Measurements from ENCODE around the gene FYN. TPM values are rescaled to one million over a fixed set of nuclear protein-coding genes. Genes with fewer than 3 reads are reported as not detected.
A peak's percentile ranks its signal among the peaks of the same experiment; 100 is the strongest.

Gene FYN
- total and polyA plus RNA-seq, 4 experiments from 2014 or later = 338 to 713 (median 564) TPM

GRCh38 chr6:111781041-111781708, 92.1 kb downstream of the FYN start:
- H3K27ac ChIP-seq (ENCODE audit: low read depth, low read length) = peak overlapping the region; percentile 49
- CTCF ChIA-PET (ENCODE audit: partially characterized antibody) = interaction anchor here (1.3 to 1.5 kb wide), 5 partner anchors 10 to 215 kb away, joined by 3 to 7 read pairs (median 4); no protein-coding TSS in a partner anchor

GRCh38 chr6:111780393-111780792, 92.9 kb downstream of the FYN start:
- no peaks in the 10 kb centered on the region for H3K27me3 Mint-ChIP-seq
- ChIA-PET POLR2A (ENCODE audit: partially characterized antibody) (interaction anchor here (0.8 to 12.2 kb wide), 10 partner anchors 12 to 91 kb away, joined by 3 to 159 read pairs (median 4); no protein-coding TSS in a partner anchor), CTCF (ENCODE audit: partially characterized antibody) (interaction anchor here (1.2 to 7.3 kb wide), 4 partner anchors 11 to 70 kb away, joined by 5 to 61 read pairs (median 9); no protein-coding TSS in a partner anchor)
- Histone ChIP-seq H3K27ac (ENCODE audit: low read depth, low read length) (peak overlapping the region; percentile 49), H3K4me3 (ENCODE audit: low read length in 2 of 2) (no peak overlapping the region), H3K4me1 (ENCODE audit: insufficient read depth, low read length) (peaks cover 99% of the 10 kb centered on the region), H3K27me3 (ENCODE audit: insufficient read depth, low read length) (no peaks in the 10 kb centered on the region), H3K36me3 (ENCODE audit: insufficient read depth, low read length) (no peaks in the 10 kb centered on the region), H3K9me3 (ENCODE audit: control insufficient read depth in 1 of 2, low read length in 2 of 2) (no peaks in the 10 kb centered on the region)
- DNase-seq = peak in 1 of 5 donors; percentile 31
- peaks cover 76 to 100% (median 89%) of the 10 kb centered on the region in 4 donors for H3K4me1 Mint-ChIP-seq
- H3K36me3 Mint-ChIP-seq = peaks cover 14 to 49% of the 10 kb centered on the region in 2 donors
- H3K4me3 Mint-ChIP-seq = peak overlapping the region; percentile 28 to 78 (median 58)
- intact Hi-C loops (cut with micrococcal nuclease) = loop anchor here (2.0 kb wide), 2 partner anchors 16 to 70 kb away; no protein-coding TSS in a partner anchor
- peak overlapping the region in 6 of 7 donors; percentile 72 to 95 (median 88) for H3K27ac Mint-ChIP-seq
- H3K9me3 Mint-ChIP-seq = no peaks in the 10 kb centered on the region

More at GRCh38 chr6:111781041-111781708, 92.1 kb downstream of the FYN start:
- H3K27me3 ChIP-seq (ENCODE audit: insufficient read depth, low read length) = no peaks in the 10 kb centered on the region
- H3K9me3 Mint-ChIP-seq = no peaks in the 10 kb centered on the region
- H3K4me3 Mint-ChIP-seq = peak overlapping the region; percentile 13 to 78 (median 58)
- DNase-seq = no peak
- H3K9me3 ChIP-seq (ENCODE audit: control insufficient read depth in 1 of 2, low read length in 2 of 2) = no peaks in the 10 kb centered on the region
- H3K4me1 Mint-ChIP-seq = peaks cover 76 to 100% (median 86%) of the 10 kb centered on the region in 4 donors
- H3K4me1 ChIP-seq (ENCODE audit: insufficient read depth, low read length) = peaks cover 92% of the 10 kb centered on the region
- no peaks in the 10 kb centered on the region for H3K27me3 Mint-ChIP-seq
- POLR2A ChIA-PET (ENCODE audit: partially characterized antibody) = interaction anchor here (1.3 to 12.2 kb wide), 7 partner anchors 11 to 91 kb away, joined by 3 to 159 read pairs (median 7); no protein-coding TSS in a partner anchor
- no peak overlapping the region for H3K4me3 ChIP-seq (ENCODE audit: low read length in 2 of 2)
- peaks cover 14 to 48% of the 10 kb centered on the region in 2 donors for H3K36me3 Mint-ChIP-seq
- peak overlapping the region in 6 of 7 donors; percentile 72 to 95 (median 88) for H3K27ac Mint-ChIP-seq
- H3K36me3 ChIP-seq (ENCODE audit: insufficient read depth, low read length) = no peaks in the 10 kb centered on the region
- intact Hi-C loops (cut with micrococcal nuclease) = loop anchor here (2.0 kb wide), 2 partner anchors 16 to 70 kb away; no protein-coding TSS in a partner anchor

- Histone ChIP-seq H3K27ac (ENCODE audit: low read depth, low read length) (peak overlapping the region; percentile 49), H3K27me3 (ENCODE audit: insufficient read depth, low read length) (no peaks in the 10 kb centered on the region), H3K4me3 (ENCODE audit: low read length in 2 of 2) (no peak overlapping the region), H3K36me3 (ENCODE audit: insufficient read depth, low read length) (no peaks in the 10 kb centered on the region), H3K4me1 (ENCODE audit: insufficient read depth, low read length) (peaks cover 99% of the 10 kb centered on the region), H3K9me3 (ENCODE audit: control insufficient read depth in 1 of 2, low read length in 2 of 2) (no peaks in the 10 kb centered on the region)
- no peak for DNase-seq
- ChIA-PET POLR2A (ENCODE audit: partially characterized antibody) (interaction anchor here (0.8 to 12.2 kb wide), 10 partner anchors 11 to 94 kb away, joined by 3 to 159 read pairs (median 5); partner anchors contain the start of gene FYN), CTCF (ENCODE audit: partially characterized antibody) (interaction anchor here (0.8 to 7.3 kb wide), 9 partner anchors 9 to 264 kb away, joined by 4 to 61 read pairs (median 5); no protein-coding TSS in a partner anchor)
- H3K4me1 Mint-ChIP-seq = peaks cover 76 to 100% (median 88%) of the 10 kb centered on the region in 4 donors
- intact Hi-C loops (cut with micrococcal nuclease) = loop anchor here (2.0 kb wide), 2 partner anchors 15 to 69 kb away; no protein-coding TSS in a partner anchor
- peaks cover 14 to 47% of the 10 kb centered on the region in 2 donors for H3K36me3 Mint-ChIP-seq
- no peaks in the 10 kb centered on the region for H3K27me3 Mint-ChIP-seq
- H3K27ac Mint-ChIP-seq = peak overlapping the region in 6 of 7 donors; percentile 72 to 95 (median 90)
- peak overlapping the region; percentile 18 to 78 (median 60) for H3K4me3 Mint-ChIP-seq
- no peaks in the 10 kb centered on the region for H3K9me3 Mint-ChIP-seq
Observed at GRCh38 chr6:111779660-111780059, 93.6 kb downstream of the FYN start.

- intact Hi-C loops (cut with micrococcal nuclease) = no loop called here
- peaks cover 13 to 43% of the 10 kb centered on the region in 2 donors for H3K36me3 Mint-ChIP-seq
- Histone ChIP-seq H3K27ac (ENCODE audit: low read depth, low read length) (peak overlapping the region; percentile 18), H3K4me1 (ENCODE audit: insufficient read depth, low read length) (peaks cover 99% of the 10 kb centered on the region), H3K9me3 (ENCODE audit: control insufficient read depth in 1 of 2, low read length in 2 of 2) (no peaks in the 10 kb centered on the region), H3K4me3 (ENCODE audit: low read length in 2 of 2) (no peak overlapping the region), H3K36me3 (ENCODE audit: insufficient read depth, low read length) (no peaks in the 10 kb centered on the region), H3K27me3 (ENCODE audit: insufficient read depth, low read length) (no peaks in the 10 kb centered on the region)
- H3K27ac Mint-ChIP-seq = peak overlapping the region in 6 of 7 donors; percentile 70 to 94 (median 90)
- H3K9me3 Mint-ChIP-seq = no peaks in the 10 kb centered on the region
- H3K4me1 Mint-ChIP-seq = peaks cover 76 to 100% (median 88%) of the 10 kb centered on the region in 4 donors
- H3K27me3 Mint-ChIP-seq = no peaks in the 10 kb centered on the region
- POLR2A ChIA-PET (ENCODE audit: partially characterized antibody) = interaction anchor here (0.6 to 12.2 kb wide), 7 partner anchors 10 to 95 kb away, joined by 3 to 159 read pairs (median 6); partner anchors contain the start of gene FYN
- DNase-seq = no peak
- peak overlapping the region in 4 of 8 donors; percentile 33 to 72 (median 42) for H3K4me3 Mint-ChIP-seq
- CTCF ChIA-PET (ENCODE audit: partially characterized antibody) = interaction anchor here (0.8 to 7.3 kb wide), 8 partner anchors 9 to 264 kb away, joined by 4 to 61 read pairs (median 4); no protein-coding TSS in a partner anchor
Observed at GRCh38 chr6:111779031-111779430, 94.2 kb downstream of the FYN start.

- intact Hi-C loops (cut with micrococcal nuclease) = loop anchor here (1.0 to 2.0 kb wide), 3 partner anchors 8 to 220 kb away; no protein-coding TSS in a partner anchor
- no peaks in the 10 kb centered on the region for H3K27me3 ChIP-seq (ENCODE audit: insufficient read depth, low read length)
- peak in 3 of 5 donors; percentile 46 to 50 (median 48) for DNase-seq
- no peaks in the 10 kb centered on the region for H3K27me3 Mint-ChIP-seq
- H3K9me3 ChIP-seq (ENCODE audit: control insufficient read depth in 1 of 2, low read length in 2 of 2) = no peaks in the 10 kb centered on the region
- no peaks in the 10 kb centered on the region for H3K36me3 ChIP-seq (ENCODE audit: insufficient read depth, low read length)
- peaks cover 67 to 93% (median 79%) of the 10 kb centered on the region in 4 donors for H3K4me1 Mint-ChIP-seq
- peaks cover 7 to 38% of the 10 kb centered on the region in 2 donors for H3K36me3 Mint-ChIP-seq
- CTCF ChIA-PET (ENCODE audit: partially characterized antibody) = interaction anchor here (0.7 to 7.3 kb wide), 24 partner anchors 10 to 265 kb away, joined by 3 to 61 read pairs (median 5); partner anchors contain the start of gene FYN
- H3K4me1 ChIP-seq (ENCODE audit: insufficient read depth, low read length) = peaks cover 90% of the 10 kb centered on the region
- H3K27ac ChIP-seq (ENCODE audit: low read depth, low read length) = peak overlapping the region; percentile 34
- no peaks in the 10 kb centered on the region for H3K9me3 Mint-ChIP-seq
- peak overlapping the region; percentile 31 to 72 (median 62) for H3K4me3 Mint-ChIP-seq
- POLR2A ChIA-PET (ENCODE audit: partially characterized antibody) = interaction anchor here (0.9 to 12.2 kb wide), 9 partner anchors 9 to 207 kb away, joined by 3 to 159 read pairs (median 5); partner anchors contain the start of gene FYN
- no peak overlapping the region for H3K4me3 ChIP-seq (ENCODE audit: low read length in 2 of 2)
- H3K27ac Mint-ChIP-seq = peak overlapping the region in 6 of 7 donors; percentile 76 to 94 (median 90)
Observed at GRCh38 chr6:111777357-111777756, 95.9 kb downstream of the FYN start.

- Mint-ChIP-seq H3K4me3 (peak overlapping the region in 7 of 8 donors; percentile 6 to 77 (median 38)), H3K27me3 (no peaks in the 10 kb centered on the region), H3K27ac (peak overlapping the region in 6 of 7 donors; percentile 61 to 93 (median 91)), H3K4me1 (peaks cover 67 to 93% (median 81%) of the 10 kb centered on the region in 4 donors), H3K9me3 (no peaks in the 10 kb centered on the region), H3K36me3 (peaks cover 15 to 45% of the 10 kb centered on the region in 2 donors)
- ChIA-PET CTCF (ENCODE audit: partially characterized antibody) (interaction anchor here (0.7 to 7.3 kb wide), 27 partner anchors 10 to 266 kb away, joined by 3 to 61 read pairs (median 5); partner anchors contain the start of gene FYN), POLR2A (ENCODE audit: partially characterized antibody) (interaction anchor here (0.9 to 12.2 kb wide), 8 partner anchors 8 to 208 kb away, joined by 3 to 159 read pairs (median 5); partner anchors contain the start of gene FYN)
- H3K4me1 ChIP-seq (ENCODE audit: insufficient read depth, low read length) = peaks cover 90% of the 10 kb centered on the region
- no peak overlapping the region for H3K4me3 ChIP-seq (ENCODE audit: low read length in 2 of 2)
- no peaks in the 10 kb centered on the region for H3K27me3 ChIP-seq (ENCODE audit: insufficient read depth, low read length)
- H3K36me3 ChIP-seq (ENCODE audit: insufficient read depth, low read length) = no peaks in the 10 kb centered on the region
- no peaks in the 10 kb centered on the region for H3K9me3 ChIP-seq (ENCODE audit: control insufficient read depth in 1 of 2, low read length in 2 of 2)
- intact Hi-C loops (cut with micrococcal nuclease) = loop anchor here (1.0 to 2.0 kb wide), 3 partner anchors 7 to 221 kb away; no protein-coding TSS in a partner anchor
- H3K27ac ChIP-seq (ENCODE audit: low read depth, low read length) = peak overlapping the region; percentile 34
- DNase-seq = no peak
Observed at GRCh38 chr6:111776236-111777221, 96.7 kb downstream of the FYN start.
